OCI-LY7 (cell line): ENCODE measurements around the gene PLA2G2A. TPM values are rescaled to one million over a fixed set of nuclear protein-coding genes. Genes with fewer than 3 reads are reported as not detected.

Source experiments
- BruUV-seq: library from RNA; stranded (reverse); fragments of 400-500 nt; replicated peaks from 2 replicates; lab custom pipeline; 2021; lab: Mats Ljungman, UMichigan
- CTCF ChIA-PET: fragments of 300-600 bp; sonication (Branson Sonifier 250); formaldehyde crosslinking; loops from one replicate; lab custom pipeline; 2022; ENCODE audit warnings: antibody characterized with exemption; ENCODE audit not compliant: unreplicated experiment; lab: Charles Lee
- POLR2A ChIA-PET: fragments of 300-600 bp; sonication (Branson Sonifier 250); formaldehyde crosslinking; loops from one replicate; lab custom pipeline; 2022; ENCODE audit warnings: antibody characterized with exemption; lab: Charles Lee
- DNase-seq: peaks from one replicate; pipeline ENCODE4 v3.0.0-alpha.2; 2015; ENCODE audit warnings: low spot score
- H2AFZ ChIP-seq: fragments of 200-600 bp; sonication (generic), shearing (Covaris generic); 2 replicates; pipeline ENCODE4 v1.6.1; 2014; ENCODE audit warnings: mild to moderate bottlenecking, antibody characterized with exemption, low read length, moderate library complexity
- H3K27ac ChIP-seq: fragments of 200-600 bp; sonication (generic); 2 replicates; pipeline ENCODE4 v1.5.1; 2014; ENCODE audit warnings: mixed run types, low read depth, mild to moderate bottlenecking, moderate library complexity, low read length, inconsistent platforms; ENCODE audit not compliant: poor library complexity, severe bottlenecking
- H3K36me3 ChIP-seq: fragments of 200-600 bp; sonication (generic); 2 replicates; pipeline ENCODE4 v1.6.1; 2014; ENCODE audit warnings: mild to moderate bottlenecking, antibody characterized with exemption, low read length, moderate library complexity, mixed read lengths; ENCODE audit not compliant: insufficient read depth
- H3K4me1 ChIP-seq: fragments of 200-600 bp; sonication (generic); 2 replicates; pipeline ENCODE4 v1.5.1; 2014; ENCODE audit warnings: mild to moderate bottlenecking, low read length; ENCODE audit not compliant: insufficient read depth, poor library complexity, severe bottlenecking
- H3K4me2 ChIP-seq: fragments of 200-600 bp; sonication (generic); 2 replicates; pipeline ENCODE4 v1.6.1; 2014; ENCODE audit warnings: mild to moderate bottlenecking, low read length
- H3K4me3 ChIP-seq: fragments of 200-600 bp; sonication (generic); 2 replicates; pipeline ENCODE4 v1.5.1; 2014; ENCODE audit warnings: mild to moderate bottlenecking, low read depth, low read length; ENCODE audit not compliant: poor library complexity, severe bottlenecking
- H3K79me2 ChIP-seq: fragments of 200-600 bp; sonication (generic); 2 replicates; pipeline ENCODE4 v1.6.1; 2016; ENCODE audit warnings: low read depth, mild to moderate bottlenecking, low read length, moderate library complexity, mixed read lengths; ENCODE audit not compliant: insufficient read depth
- H3K9me2 ChIP-seq: fragments of 200-600 bp; sonication (generic); 2 replicates; pipeline ENCODE4 v1.6.1; 2016; ENCODE audit warnings: mild to moderate bottlenecking, low read length, mixed read lengths; ENCODE audit not compliant: insufficient read depth
- H3K9me3 ChIP-seq: fragments of 200-600 bp; sonication (generic); 2 replicates; pipeline ENCODE4 v1.6.1; 2014; ENCODE audit warnings: mild to moderate bottlenecking, mixed run types, low read length, mixed read lengths
- H4K20me1 ChIP-seq: fragments of 200-600 bp; sonication (generic); 2 replicates; pipeline ENCODE4 v1.6.1; 2014; ENCODE audit warnings: mild to moderate bottlenecking, antibody characterized with exemption, low read length, moderate library complexity, mixed read lengths; ENCODE audit not compliant: insufficient read depth
- CTCF ChIP-seq: fragments of 200-600 bp; sonication (generic); conservative IDR thresholded peaks from 2 replicates; pipeline ENCODE4 v1.5.1; 2014; ENCODE audit warnings: mild to moderate bottlenecking, antibody characterized with exemption, low read length, moderate library complexity, mixed read lengths
- EZH2phosphoT487 ChIP-seq: fragments of 200-600 bp; sonication (generic); IDR thresholded peaks from 2 replicates; pipeline ENCODE4 v1.6.1; 2018; ENCODE audit warnings: low read depth, borderline replicate concordance, mild to moderate bottlenecking, mixed run types, antibody characterized with exemption, low read length, moderate library complexity, mixed read lengths
- intact Hi-C: fragments of 100-400 bp; cut with micrococcal nuclease; formaldehyde crosslinking; loops from one replicate; pipeline ENCODE4 v1.10.0; 2022; ENCODE audit not compliant: unreplicated experiment
- total RNA-seq, 2 experiments: library from RNA; depleted of rRNA in 1 of 2; stranded (reverse); fragments of >200 nt in 1 of 2; shearing (Covaris generic) in 1 of 2; gene quantifications; 2 replicates each; pipeline ENCODE4 v1.2.3, GENCODE V29; 2014 to 2022

Gene PLA2G2A
- total RNA-seq, 2 experiments from 2014 or later, result not detected

GRCh38 chr1:19976317-19977003 lies 3.0 kb downstream of the PLA2G2A start:
- Histone ChIP-seq H2AFZ (no peak overlapping the region), H3K9me2 (no peaks in the 10 kb centered on the region), H3K79me2 (no peaks in the 10 kb centered on the region), H3K4me1 (no peaks in the 10 kb centered on the region), H3K4me3 (no peak overlapping the region), H3K36me3 (no peaks in the 10 kb centered on the region), H3K4me2 (no peak overlapping the region), H4K20me1 (no peaks in the 10 kb centered on the region), H3K27ac (no peak overlapping the region), H3K9me3 (no peaks in the 10 kb centered on the region)
- intact Hi-C loops, result no loop called here
- POLR2A ChIA-PET, result no interaction called here
- TF ChIP-seq CTCF (no peak), EZH2phosphoT487 (no peak)
- BruUV-seq, result no TSS peak
- DNase-seq, result no peak
- CTCF ChIA-PET, result no interaction called here

- no peaks in the 10 kb centered on the region for H3K4me1 ChIP-seq
- no peaks in the 10 kb centered on the region for H3K79me2 ChIP-seq
- no peaks in the 10 kb centered on the region for H3K9me3 ChIP-seq
- no peak overlapping the region for H3K27ac ChIP-seq
- H2AFZ ChIP-seq, result no peak overlapping the region
- POLR2A ChIA-PET, result no interaction called here
- no peaks in the 10 kb centered on the region for H4K20me1 ChIP-seq
- H3K9me2 ChIP-seq, result no peaks in the 10 kb centered on the region
- intact Hi-C loops, result no loop called here
- no peak overlapping the region for H3K4me2 ChIP-seq
- CTCF ChIA-PET, result no interaction called here
- H3K36me3 ChIP-seq, result no peaks in the 10 kb centered on the region
- TF ChIP-seq EZH2phosphoT487, result no peak
- TF ChIP-seq CTCF, result no peak
- no peak for DNase-seq
- no TSS peak for BruUV-seq
- no peak overlapping the region for H3K4me3 ChIP-seq
Measured at GRCh38 chr1:19975423-19976193, 3.8 kb downstream of the PLA2G2A start.

GRCh38 chr1:19974822-19975416 lies 4.5 kb downstream of the PLA2G2A start:
- Histone ChIP-seq H4K20me1 (no peaks in the 10 kb centered on the region), H3K4me2 (no peak overlapping the region), H2AFZ (no peak overlapping the region), H3K9me2 (no peaks in the 10 kb centered on the region), H3K4me1 (no peaks in the 10 kb centered on the region), H3K36me3 (no peaks in the 10 kb centered on the region), H3K27ac (no peak overlapping the region), H3K9me3 (no peaks in the 10 kb centered on the region), H3K79me2 (no peaks in the 10 kb centered on the region), H3K4me3 (no peak overlapping the region)
- TF ChIP-seq CTCF (peak; percentile 63), EZH2phosphoT487 (no peak)
- CTCF ChIA-PET, result no interaction called here
- POLR2A ChIA-PET, result no interaction called here
- intact Hi-C loops, result no loop called here
- BruUV-seq, result no TSS peak
- DNase-seq, result peak; percentile 29
